Right forelimb (tissue), 1 donor: ENCODE results near the gene ANGPTL2.
"Not testable (repeated sequence)": the region's sequence is repeated elsewhere in the genome, so short reads cannot be mapped to it uniquely, and the experiment has no call there.

Experiments
- DNase-seq: peaks from one replicate; pipeline ENCODE4 v3.0.0-alpha.2; 2018

ANGPTL2 gene, protein sequence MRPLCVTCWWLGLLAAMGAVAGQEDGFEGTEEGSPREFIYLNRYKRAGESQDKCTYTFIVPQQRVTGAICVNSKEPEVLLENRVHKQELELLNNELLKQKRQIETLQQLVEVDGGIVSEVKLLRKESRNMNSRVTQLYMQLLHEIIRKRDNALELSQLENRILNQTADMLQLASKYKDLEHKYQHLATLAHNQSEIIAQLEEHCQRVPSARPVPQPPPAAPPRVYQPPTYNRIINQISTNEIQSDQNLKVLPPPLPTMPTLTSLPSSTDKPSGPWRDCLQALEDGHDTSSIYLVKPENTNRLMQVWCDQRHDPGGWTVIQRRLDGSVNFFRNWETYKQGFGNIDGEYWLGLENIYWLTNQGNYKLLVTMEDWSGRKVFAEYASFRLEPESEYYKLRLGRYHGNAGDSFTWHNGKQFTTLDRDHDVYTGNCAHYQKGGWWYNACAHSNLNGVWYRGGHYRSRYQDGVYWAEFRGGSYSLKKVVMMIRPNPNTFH

GRCh38 chr9:127122176-127123063, at the start of gene ANGPTL2:
ANGPTL2 (minus strand) TSS chr9:127122635; CDS start chr9:127108731, 13,904 bp downstream.
- DNase-seq, result peak; percentile 98

GRCh38 chr9:127171348-127171747, 48.9 kb upstream of the ANGPTL2 start:
- not testable (repeated sequence) for DNase-seq

- no peak for DNase-seq
Observed at GRCh38 chr9:127170652-127171051, 48.2 kb upstream of the ANGPTL2 start.

GRCh38 chr9:127170103-127170502, 47.7 kb upstream of the ANGPTL2 start:
- DNase-seq, result peak; percentile 29

GRCh38 chr9:127169575-127169883, 47.1 kb upstream of the ANGPTL2 start:
- DNase-seq, result no peak

DNA sequence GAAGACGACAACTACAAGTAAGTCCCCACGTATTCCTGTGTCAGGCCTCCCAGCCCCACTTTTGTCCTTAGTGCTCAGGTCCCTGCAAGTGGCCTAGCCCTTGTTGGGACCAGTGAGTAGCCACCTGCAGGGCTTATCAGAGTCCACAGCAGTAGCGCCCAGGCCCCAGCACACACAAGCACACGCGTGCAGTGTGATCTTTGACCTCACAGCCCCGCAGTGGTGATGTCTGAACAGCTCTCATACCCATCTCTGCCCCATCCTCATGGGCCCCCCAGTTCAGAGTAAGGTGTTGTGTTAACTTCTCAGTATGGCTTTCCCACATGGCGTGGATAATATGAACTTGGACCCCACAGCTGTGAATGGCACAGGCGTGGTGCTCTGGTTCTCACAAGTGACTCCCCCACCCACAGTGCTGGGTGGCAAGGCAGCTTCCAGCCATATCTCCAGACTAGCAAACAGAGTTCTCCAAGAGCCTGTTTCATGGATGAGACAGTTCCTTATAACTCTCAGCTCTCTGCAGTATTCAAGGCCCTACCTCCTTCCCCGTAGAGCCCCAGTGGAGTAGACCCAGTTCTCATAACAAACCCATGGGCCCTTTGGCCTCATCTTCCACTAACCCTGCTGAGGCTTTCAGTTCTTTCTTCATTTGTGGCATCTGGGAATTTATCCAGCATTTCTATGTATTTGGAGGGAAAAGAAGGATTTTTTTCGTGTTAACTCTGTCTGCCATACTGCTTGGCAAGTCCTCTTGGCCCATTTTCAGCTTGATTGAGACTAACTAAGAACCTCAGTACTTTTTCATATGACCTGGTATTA, 46.5 kb upstream of the ANGPTL2 start:
- peak; percentile 25 for DNase-seq

- peak; percentile 25 for DNase-seq
Observed at GRCh38 chr9:127167560-127168326, 45.3 kb upstream of the ANGPTL2 start.

DNA sequence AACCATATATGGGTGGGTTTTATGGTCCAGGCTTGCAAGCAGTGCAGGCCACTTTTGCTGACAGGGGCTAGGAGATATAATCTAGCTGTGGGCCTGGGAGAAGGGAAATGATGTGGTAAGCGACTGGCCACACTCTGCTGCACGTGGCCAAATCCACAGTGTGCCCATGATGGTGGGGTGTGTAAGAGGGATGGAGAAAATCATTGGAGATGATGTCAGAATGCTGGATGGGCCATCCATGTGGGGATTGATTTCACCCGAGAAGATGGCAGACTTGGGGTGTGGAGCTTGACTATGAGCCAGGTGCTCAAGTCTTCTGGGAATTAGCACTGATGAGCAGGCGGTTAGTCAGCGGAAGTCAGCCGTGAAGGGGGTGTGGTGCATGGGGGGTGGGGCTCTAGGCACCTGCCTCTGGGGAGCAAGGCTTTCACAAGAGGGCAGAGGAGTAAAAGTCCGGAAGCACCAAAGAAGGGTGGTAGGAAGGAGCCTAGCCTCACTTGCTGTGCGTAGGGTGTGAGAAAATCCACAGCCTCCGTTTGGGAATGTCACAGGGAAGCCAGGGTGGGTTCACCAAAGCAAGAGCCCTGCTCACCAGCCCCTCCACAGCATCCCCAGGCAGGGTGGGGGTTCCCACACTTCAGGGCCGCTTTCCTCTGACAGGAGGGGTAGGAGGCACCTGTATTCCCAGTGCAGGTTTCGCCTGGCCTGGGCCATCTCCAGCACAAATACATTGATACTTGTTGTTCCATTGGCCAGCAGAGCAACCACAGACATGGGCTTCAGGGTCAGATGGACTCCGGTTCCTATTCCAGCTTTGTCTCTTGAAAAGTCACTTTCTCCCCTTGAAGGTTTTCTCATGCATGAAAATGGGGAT, 44.5 kb upstream of the ANGPTL2 start:
- peak; percentile 27 for DNase-seq

DNA sequence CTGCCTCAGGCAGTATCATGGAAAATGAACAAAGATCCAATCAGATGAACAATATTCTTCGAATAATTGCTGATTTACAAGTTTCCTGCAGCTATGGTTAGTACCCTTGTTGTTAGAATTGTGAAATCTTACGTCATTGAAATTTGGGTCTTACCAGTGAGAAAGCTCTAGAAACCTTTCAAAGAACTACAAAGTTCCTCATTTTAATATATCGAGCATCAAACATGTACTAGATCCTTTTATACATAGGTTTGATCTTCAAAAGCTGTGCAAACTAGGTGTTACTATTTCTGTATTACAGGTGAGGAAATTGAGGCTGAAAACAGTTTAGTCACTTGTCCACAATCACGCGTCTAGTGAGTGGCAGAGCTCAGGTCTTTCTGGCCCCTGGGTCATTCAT, 43.7 kb upstream of the ANGPTL2 start:
- no peak for DNase-seq

GRCh38 chr9:127165116-127165515, 42.7 kb upstream of the ANGPTL2 start:
- peak; percentile 23 for DNase-seq

DNA sequence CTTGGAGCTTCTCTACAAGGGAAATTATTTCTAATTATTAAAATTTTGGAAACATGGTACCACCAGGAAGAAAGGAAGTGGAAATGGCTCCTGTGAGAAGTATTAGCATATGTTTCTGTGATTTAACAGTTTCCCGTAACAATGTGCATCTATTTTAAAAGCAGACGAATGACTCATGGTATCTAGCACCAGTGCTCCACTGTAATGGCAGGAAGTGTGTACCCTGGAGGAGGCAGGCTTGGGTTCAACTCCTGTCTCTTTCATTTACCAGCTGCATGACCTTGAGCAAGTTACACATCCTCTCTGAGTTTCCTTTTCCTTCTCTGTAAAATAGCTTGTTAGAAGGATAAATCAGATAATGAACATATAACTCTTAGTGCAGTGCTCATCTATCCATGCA, 41.0 kb upstream of the ANGPTL2 start:
- DNase-seq, result peak; percentile 41

GRCh38 chr9:127162864-127163365, 40.5 kb upstream of the ANGPTL2 start:
- peak; percentile 36 for DNase-seq

DNA sequence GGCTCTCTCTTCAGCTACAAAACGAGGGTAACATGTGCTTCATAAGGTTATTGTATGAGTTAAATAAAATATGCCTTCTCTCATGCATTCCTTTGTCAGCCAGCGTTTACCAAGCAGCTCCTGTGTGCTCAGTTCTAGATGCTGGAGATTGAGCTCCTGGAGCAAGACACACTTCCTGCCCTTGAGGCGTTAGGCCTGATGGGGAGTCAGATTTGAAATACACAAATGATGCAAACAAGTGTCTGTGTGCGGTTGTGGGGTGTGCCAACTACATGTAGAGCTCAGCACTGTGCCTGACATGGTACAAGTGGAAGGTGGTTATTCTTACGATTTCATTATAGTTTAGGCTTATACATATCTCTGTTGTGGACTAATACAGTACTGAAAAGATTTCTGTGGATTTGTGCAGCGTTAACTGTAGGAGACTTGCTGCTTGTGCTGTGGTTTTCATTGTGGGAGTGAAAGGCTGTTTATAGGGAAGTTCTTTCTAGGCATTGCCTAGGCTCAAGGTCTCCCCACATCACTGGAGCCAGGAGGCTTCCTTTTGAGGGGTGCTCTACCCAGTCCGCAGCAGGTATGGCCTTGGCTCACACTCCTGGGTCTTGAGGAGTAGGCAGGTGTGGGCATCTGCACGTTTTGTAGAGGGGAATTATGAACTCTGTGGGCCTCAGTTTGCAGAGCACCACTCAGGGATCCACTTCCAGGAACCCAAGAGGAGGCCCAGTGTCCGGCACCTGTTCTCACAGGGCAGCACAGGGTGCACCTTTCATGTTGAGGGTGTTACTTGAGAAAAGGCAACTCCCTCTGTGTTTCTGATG, 39.8 kb upstream of the ANGPTL2 start:
- peak; percentile 39 for DNase-seq

- peak; percentile 23 for DNase-seq
Observed at GRCh38 chr9:127161081-127161624, 38.7 kb upstream of the ANGPTL2 start.

- peak; percentile 43 for DNase-seq
Observed at GRCh38 chr9:127159949-127160610, 37.6 kb upstream of the ANGPTL2 start.

DNA sequence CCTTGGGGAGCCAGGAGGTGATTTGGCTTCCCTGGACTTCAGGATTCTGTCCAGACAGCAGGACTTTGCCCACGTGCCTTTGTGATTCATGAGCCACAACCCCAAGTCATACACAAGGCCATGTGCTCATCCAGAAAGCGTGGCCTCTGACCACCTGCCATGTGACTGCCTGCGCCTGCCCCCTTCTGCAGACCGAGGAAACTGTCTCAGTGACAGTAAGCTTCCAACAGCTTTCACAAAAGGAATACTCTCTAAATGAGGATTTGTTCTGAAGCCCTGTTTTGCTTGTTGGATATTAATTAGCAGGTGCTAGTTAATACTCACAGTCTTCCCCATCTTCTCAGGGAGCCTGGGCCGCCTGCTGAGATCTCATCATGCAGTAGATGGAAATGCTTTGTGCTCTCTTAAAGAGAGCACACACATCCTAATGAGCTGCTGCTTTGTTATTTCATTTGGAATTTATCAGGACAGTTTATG, 36.9 kb upstream of the ANGPTL2 start:
- DNase-seq, result peak; percentile 45

- DNase-seq, result no peak
Observed at GRCh38 chr9:127158786-127159324, 36.4 kb upstream of the ANGPTL2 start.

DNA sequence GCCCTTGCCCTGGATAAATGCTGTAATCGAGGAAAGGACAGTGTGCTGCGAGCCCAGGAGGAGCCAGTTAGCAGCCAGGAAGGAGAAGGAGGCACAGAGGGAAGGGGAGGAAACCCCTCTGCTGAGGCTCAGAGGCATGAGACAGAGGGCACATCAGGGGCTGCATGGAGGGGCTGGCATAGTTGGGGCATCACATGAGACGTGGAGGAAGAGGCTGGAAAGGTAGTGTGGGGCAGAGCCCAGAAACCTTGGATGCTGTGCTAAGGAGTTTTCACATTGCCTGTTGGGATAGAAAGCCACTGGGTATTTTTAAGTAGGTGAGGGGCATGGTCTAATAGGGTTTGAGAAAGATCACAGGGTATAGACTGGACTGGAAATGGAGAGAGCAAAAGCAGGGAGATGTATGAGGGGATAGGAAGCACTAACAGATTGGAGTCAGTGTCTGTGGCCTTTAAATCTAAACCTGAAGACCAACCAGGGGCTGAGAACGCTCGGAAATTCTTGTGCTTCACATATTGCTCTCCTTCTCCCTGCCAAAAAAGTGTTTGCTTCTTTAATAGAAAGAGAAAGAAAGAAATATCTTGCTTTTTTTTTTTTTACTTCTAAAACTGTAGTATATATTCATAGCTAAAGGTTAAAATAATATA, 33.0 kb upstream of the ANGPTL2 start:
- no peak for DNase-seq
